HG03139 (cell line): ENCODE data around the gene PIF1.
A peak's percentile ranks its signal among the peaks of the same experiment; 100 is the strongest.
"Not testable (repeated sequence)": the region's sequence is repeated elsewhere in the genome, so short reads cannot be mapped to it uniquely, and the experiment has no call there.

Experiments used
- ATAC-seq: cut with Tn5 transposase; IDR thresholded peaks from one replicate; pipeline ENCODE4 v1.9.1; 2021; ENCODE audit not compliant: unreplicated experiment

Gene PIF1

DNA sequence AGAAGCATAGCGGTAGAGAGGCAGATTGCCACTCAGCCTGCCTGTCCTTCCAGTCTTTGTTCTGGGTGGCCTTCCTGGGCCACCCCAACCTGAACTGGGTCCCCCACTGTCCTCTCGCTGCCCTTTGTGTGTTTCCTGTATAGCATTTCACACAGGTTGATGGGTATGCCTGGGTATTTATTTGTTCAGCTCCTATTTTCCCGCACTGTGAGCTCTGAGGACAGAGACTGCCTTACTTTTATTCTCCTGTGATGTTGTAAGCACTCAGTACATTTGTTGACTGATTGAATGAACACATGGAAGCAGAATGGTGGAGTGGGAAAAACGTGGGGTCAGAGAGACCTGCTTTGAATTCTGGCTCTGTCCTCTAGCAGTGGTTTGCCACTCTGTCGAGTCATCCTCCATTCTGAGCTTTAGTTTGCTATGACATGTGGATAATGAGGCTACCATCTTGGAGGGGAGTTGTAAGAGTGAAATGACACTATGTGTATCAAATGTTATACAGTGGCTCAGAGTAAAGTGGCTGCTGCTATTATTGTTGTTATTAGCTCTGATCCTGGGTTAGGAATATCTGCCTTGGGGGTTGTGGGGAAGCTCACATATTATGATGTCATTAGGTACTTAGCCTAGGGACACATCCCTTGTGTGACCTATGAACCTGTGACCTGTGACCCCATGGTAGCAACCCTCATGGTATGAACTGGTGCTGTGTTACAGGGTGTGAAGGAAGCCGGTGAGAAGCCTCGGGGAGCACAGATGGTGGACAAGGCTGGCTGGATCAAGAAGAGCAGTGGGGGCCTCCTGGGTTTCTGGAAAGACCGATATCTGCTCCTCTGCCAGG, 22.6 kb upstream of the PIF1 start:
- ATAC-seq = no peak

- no peak for ATAC-seq
Measured at GRCh38 chr15:64847448-64847847, 22.0 kb upstream of the PIF1 start.

- no peak for ATAC-seq
Measured at GRCh38 chr15:64847016-64847415, 21.6 kb upstream of the PIF1 start.

GRCh38 chr15:64845831-64846595, 20.6 kb upstream of the PIF1 start:
- no peak for ATAC-seq

GRCh38 chr15:64845183-64845611, 19.8 kb upstream of the PIF1 start:
- ATAC-seq = no peak

- no peak for ATAC-seq
Measured at GRCh38 chr15:64844576-64845145, 19.2 kb upstream of the PIF1 start.

- no peak for ATAC-seq
Measured at GRCh38 chr15:64843991-64844390, 18.5 kb upstream of the PIF1 start.

DNA sequence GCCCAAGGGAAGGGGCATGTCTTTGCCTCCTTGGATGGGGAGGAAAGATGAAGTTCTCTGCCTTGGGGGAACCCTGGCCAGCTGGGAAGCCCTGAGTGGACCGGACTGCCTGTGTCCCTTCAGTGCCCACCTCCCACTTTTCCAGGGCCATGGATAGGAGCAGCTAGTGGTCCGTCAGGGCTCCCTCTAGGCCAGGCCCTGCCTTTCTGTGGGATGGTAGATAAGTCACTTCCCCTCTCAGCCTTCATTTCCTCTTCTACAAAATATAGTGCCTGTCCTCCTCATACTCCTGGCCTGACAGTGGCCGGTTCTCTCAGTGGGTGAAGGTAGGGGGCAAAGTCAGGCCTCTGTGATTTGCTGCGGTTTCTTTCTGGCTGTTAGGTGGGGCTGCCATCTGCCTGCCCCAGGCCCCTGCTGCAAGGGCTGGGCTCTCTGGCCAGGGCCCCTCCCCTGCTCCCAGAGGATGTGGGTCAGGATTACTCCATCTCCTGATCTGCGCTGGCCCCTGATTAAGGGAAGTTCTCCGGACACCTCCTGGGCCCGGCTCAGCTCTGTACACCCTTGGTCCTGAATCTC, 17.6 kb upstream of the PIF1 start:
- no peak for ATAC-seq

DNA sequence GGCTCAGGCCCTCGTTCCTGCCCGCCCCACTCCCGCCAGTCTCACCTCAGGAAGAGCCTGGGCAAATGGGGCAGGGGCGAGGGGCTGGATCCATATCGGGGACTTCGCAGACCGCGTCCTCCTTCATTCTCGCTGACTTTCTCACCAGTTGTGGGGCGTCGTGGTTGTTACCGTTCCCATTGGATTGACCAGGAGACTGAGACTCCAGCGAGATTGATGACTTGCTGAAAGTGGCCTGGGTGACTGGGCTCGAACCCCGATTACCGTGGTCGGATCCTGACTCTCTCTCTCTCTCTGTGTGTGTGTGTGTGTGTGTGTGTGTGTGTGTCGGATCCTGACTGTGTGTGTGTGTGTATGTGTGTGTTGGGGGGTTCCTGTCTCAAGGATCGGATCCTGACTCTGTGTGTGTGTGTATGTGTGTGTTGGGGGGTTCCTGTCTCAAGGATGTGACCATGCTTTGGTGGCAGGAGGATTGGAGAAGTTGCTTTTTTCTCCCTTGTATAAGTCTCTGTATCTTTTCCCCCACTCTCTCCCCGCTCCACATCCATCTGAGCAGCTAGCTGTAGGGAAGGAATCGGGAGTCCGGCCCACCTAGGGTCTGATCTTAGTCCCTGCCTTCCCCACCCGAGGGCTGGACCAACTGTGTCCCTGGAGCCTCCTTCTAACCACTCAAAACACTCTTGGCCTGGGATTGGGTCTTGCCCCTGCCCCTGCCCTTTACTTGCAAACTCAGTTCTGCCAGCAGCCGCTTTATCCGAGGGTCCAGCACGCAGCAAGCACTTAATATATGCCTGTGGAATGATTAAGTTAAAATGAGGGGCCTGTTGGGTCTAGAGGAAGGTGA, 16.9 kb upstream of the PIF1 start:
- ATAC-seq = no peak

DNA sequence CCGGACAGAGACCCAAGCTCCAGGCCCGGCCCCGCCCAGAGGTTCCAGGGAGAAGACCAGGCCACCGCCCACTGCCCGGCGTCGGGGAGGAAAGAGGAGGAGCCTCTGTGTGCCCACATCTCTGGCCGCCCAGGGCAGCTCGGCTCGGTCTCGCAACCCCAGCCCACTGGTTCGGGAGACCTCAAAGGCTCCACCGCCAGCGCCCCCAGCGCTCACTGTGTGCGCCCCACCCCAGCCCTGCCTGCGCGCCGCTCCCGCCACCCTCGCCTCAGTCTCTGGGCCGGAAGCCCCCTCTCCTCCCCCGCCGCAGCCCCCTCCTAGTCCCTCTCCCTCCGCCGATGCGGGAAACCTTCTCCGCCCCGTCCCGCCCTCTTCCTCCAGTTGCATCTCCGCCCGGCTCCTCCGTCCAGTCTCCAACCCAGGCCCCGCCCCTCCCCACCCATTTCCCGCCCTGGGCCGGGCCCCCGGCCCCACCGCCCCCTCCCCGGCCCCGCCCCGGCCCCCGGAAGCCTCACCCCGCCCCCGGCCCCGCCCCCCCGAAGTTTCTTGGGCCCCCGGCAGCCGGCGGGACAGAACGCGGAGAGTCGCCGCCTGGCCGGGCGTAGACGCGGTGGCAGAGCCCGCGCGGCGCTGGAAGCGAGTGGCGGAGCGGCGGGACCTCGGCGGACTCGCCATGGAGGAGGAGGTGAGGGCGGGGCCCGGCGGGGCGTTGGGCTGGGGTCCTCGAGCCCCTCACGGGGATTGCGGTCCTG, 16.1 kb upstream of the PIF1 start, which contains the start of gene PLEKHO2:
Gene PLEKHO2, plus strand, starts transcription at position 572 of the 752 bp plus-strand sequence. Its CDS starts 102 bp downstream, at position 674.
- peak; percentile 51 for ATAC-seq

DNA sequence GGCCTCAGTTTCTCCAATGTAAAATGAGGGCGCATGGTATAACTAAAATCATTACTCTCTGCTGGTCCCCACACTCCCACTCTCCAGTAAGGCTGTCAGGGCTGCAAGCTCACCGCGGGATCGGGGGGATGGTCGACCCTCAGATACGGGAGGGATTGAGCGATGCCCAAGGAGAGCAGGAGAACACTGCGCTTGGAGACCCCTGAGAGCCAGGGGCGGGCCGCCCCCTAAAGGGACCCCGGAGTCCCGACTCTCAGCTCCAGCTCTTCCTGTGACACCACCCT, 15.6 kb upstream of the PIF1 start:
- no peak for ATAC-seq

- ATAC-seq = no peak
Measured at GRCh38 chr15:64837502-64837901, 12.1 kb upstream of the PIF1 start.

DNA sequence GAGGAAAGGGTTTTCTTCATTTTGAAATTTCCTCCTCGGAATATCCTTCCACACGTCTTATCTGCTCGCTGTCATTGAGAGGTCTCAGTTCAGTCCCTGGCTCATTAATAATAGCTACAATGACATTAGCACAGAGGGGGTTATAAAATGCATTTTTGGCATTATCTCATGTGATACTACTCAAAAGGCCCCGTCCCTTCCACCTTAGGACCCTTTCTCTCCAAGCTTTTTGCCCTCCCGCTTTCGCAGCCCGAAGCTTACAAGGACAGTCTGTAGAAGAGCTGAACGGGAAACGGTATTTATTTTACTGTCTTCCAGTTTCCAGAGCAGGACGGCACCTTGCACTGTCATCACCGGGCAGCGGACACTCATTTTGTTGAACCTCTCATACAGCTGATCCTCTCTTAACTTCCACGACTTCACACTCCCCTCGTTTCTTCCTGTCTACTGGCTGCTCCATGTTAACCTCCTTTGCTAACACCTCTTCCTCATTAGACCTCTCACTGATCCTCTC, 10.6 kb upstream of the PIF1 start:
- ATAC-seq = no peak

- ATAC-seq = no peak
Measured at GRCh38 chr15:64833690-64834089, 8.2 kb upstream of the PIF1 start.

DNA sequence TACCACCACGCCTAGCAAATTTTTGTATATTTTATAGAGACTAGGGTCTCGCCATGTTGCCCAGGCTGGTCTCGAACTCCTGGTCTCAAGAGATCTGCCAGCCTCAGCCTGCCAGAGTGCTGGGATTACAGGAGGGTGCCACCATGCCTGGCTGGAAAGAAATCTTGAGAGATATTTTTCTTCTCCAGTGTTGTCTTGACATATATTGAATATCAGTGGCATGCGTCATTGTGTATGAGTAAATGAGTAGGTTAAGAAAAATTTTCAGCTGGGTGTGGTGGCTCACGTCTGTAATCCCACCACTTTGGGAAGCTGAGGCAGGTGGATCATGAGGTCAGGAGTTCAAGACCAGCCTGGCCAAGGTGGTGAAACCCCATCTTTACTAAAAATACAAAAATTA, 3.5 kb upstream of the PIF1 start:
- ATAC-seq = no peak

GRCh38 chr15:64824929-64825430, 467 bp downstream of the PIF1 start:
- no peak for ATAC-seq

DNA sequence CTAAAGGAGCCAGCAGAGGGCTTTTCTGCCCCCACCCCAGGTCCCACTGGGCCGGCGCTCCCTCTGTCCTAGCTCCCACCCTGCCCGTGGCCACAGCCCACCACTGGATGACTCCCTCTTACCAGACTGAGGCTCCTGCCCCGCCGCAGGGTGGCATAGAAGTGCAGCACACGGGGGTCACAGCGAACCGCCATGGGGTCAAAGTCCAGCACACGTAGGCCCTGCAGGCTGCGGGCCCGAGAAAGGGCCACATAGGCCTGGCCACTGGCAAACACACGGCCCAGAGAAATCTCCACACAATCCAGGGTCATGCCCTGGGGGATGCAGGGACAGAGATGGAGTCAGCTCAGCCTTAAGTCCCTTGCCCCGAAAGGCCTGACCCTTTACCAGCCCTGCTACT, 9.0 kb downstream of the PIF1 start:
- no peak for ATAC-seq

- ATAC-seq = not testable (repeated sequence)
Measured at GRCh38 chr15:64814965-64815364, 10.5 kb downstream of the PIF1 start.

DNA sequence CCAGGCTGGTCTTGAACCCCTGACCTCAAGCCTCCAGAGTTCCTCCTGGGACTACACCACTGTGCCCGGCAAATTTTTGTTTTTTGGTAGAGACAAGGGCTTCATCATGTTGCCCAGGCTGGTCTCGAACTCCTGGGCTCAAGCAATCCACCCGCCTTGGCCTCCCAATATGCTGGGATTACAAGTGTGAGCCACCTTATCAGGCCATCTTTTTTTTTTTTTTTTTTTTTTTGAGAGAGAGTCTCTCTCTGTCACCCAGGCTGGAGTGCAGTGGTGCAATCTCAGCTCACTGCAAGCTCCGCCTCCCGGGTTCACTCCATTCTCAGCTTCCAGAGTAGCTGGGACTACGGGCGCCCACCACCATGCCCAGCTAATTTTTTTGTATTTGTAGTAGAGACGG, 11.2 kb downstream of the PIF1 start:
- not testable (repeated sequence) for ATAC-seq

DNA sequence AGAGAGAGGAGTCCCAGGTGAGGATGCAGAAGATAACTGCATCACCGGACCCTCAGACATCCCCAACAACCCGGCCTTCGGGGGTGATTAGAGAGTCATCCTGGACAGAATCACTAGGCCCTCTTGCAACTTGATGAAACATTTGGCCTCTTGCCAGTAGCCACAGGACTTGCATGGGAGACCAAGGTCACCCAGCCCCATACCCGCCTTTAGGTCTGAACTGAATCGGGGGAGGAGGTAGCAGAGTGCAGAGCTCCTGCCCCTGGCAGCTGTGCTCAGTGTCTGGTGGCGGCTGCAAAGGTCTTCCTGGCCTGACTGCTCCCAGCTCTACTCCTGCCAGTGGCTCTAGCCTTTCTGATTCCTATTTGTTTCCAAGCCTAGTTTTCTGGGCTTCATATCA, 12.4 kb downstream of the PIF1 start:
- no peak for ATAC-seq
